Activated T-cell treated with anti-CD3 and anti-CD28 coated beads, Interleukin-2, amount 50 U/mL, for 24 hours (primary cell): ENCODE data around the gene SAG.
A peak's percentile ranks its signal among the peaks of the same experiment; 100 is the strongest.

Experiments
- DNase-seq: peaks from one replicate; pipeline ENCODE4 v3.0.0-alpha.2; 2020
- H3K27ac Mint-ChIP-seq: 2 replicates; pipeline ENCODE4 v1.8.0; 2020; ENCODE audit warnings: mild to moderate bottlenecking, mixed read lengths
- H3K27me3 Mint-ChIP-seq: 2 replicates; pipeline ENCODE4 v1.8.0; 2020; ENCODE audit warnings: mixed read lengths
- H3K36me3 Mint-ChIP-seq: 2 replicates; pipeline ENCODE4 v1.8.0; 2020; ENCODE audit warnings: low read depth, mixed read lengths
- H3K4me1 Mint-ChIP-seq: 2 replicates; pipeline ENCODE4 v1.8.0; 2020; ENCODE audit warnings: low read depth, mixed read lengths
- H3K4me3 Mint-ChIP-seq: 2 replicates; pipeline ENCODE4 v1.8.0; 2020; ENCODE audit warnings: mild to moderate bottlenecking, moderate library complexity, mixed read lengths
- H3K9me3 Mint-ChIP-seq: 2 replicates; pipeline ENCODE4 v1.8.0; 2020; ENCODE audit warnings: mixed read lengths

The SAG gene

GRCh38 chr2:233351423-233351822 lies 43.8 kb downstream of the SAG start:
- H3K9me3 Mint-ChIP-seq = no peaks in the 10 kb centered on the region
- peaks cover 17% of the 10 kb centered on the region for H3K36me3 Mint-ChIP-seq
- peaks cover 54% of the 10 kb centered on the region for H3K4me1 Mint-ChIP-seq
- H3K4me3 Mint-ChIP-seq = no peak overlapping the region
- H3K27ac Mint-ChIP-seq = no peak overlapping the region
- H3K27me3 Mint-ChIP-seq = no peaks in the 10 kb centered on the region
- DNase-seq = no peak

- Mint-ChIP-seq H3K4me1 (peaks cover 63% of the 10 kb centered on the region), H3K27ac (no peak overlapping the region), H3K9me3 (no peaks in the 10 kb centered on the region), H3K4me3 (no peak overlapping the region), H3K27me3 (no peaks in the 10 kb centered on the region), H3K36me3 (peaks cover 24% of the 10 kb centered on the region)
- DNase-seq = no peak
Measured at GRCh38 chr2:233352141-233352842, 44.7 kb downstream of the SAG start.

- Mint-ChIP-seq H3K27ac (peak overlapping the region; percentile 93), H3K27me3 (no peaks in the 10 kb centered on the region), H3K36me3 (peaks cover 33% of the 10 kb centered on the region), H3K9me3 (no peaks in the 10 kb centered on the region), H3K4me3 (peak overlapping the region; percentile 84), H3K4me1 (peaks cover 72% of the 10 kb centered on the region)
- no peak for DNase-seq
Measured at GRCh38 chr2:233353101-233353768, 45.6 kb downstream of the SAG start.

GRCh38 chr2:233353769-233354499 lies 46.3 kb downstream of the SAG start, which contains the start of gene DGKD:
DGKD (plus strand) TSS chr2:233354494; CDS start chr2:233354519, 25 bp downstream.
- peak within 1 kb of the TSS; percentile 87 for H3K4me3 Mint-ChIP-seq

GRCh38 chr2:233354500-233354924 lies 46.9 kb downstream of the SAG start:
- Mint-ChIP-seq H3K27me3 (no peaks in the 10 kb centered on the region), H3K9me3 (no peaks in the 10 kb centered on the region), H3K4me3 (peak overlapping the region; percentile 57), H3K36me3 (peaks cover 46% of the 10 kb centered on the region), H3K4me1 (peaks cover 79% of the 10 kb centered on the region), H3K27ac (no peak overlapping the region)
- no peak for DNase-seq

More at GRCh38 chr2:233353769-233354499, 46.3 kb downstream of the SAG start, which contains the start of gene DGKD:
- Mint-ChIP-seq H3K4me1 (peaks cover 79% of the 10 kb centered on the region), H3K36me3 (peaks cover 40% of the 10 kb centered on the region), H3K9me3 (no peaks in the 10 kb centered on the region), H3K27ac (peak within 1 kb of the TSS; percentile 93), H3K27me3 (no peaks in the 10 kb centered on the region)
- peak; percentile 86 for DNase-seq

- Mint-ChIP-seq H3K4me3 (peak overlapping the region; percentile 87), H3K36me3 (peaks cover 50% of the 10 kb centered on the region), H3K9me3 (no peaks in the 10 kb centered on the region), H3K27ac (peak overlapping the region; percentile 83), H3K4me1 (peaks cover 79% of the 10 kb centered on the region), H3K27me3 (no peaks in the 10 kb centered on the region)
- DNase-seq = peak; percentile 53
Measured at GRCh38 chr2:233354971-233355574, 47.5 kb downstream of the SAG start.

GRCh38 chr2:233355916-233356315 lies 48.3 kb downstream of the SAG start:
- peak overlapping the region; percentile 2 for H3K27ac Mint-ChIP-seq
- no peaks in the 10 kb centered on the region for H3K27me3 Mint-ChIP-seq
- no peak for DNase-seq
- peaks cover 75% of the 10 kb centered on the region for H3K4me1 Mint-ChIP-seq
- H3K4me3 Mint-ChIP-seq = peak overlapping the region; percentile 87
- peaks cover 56% of the 10 kb centered on the region for H3K36me3 Mint-ChIP-seq
- no peaks in the 10 kb centered on the region for H3K9me3 Mint-ChIP-seq

- peaks cover 62% of the 10 kb centered on the region for H3K36me3 Mint-ChIP-seq
- H3K27me3 Mint-ChIP-seq = no peaks in the 10 kb centered on the region
- peaks cover 73% of the 10 kb centered on the region for H3K4me1 Mint-ChIP-seq
Measured at GRCh38 chr2:233356546-233357308, 49.1 kb downstream of the SAG start.

GRCh38 chr2:233358335-233358734 lies 50.7 kb downstream of the SAG start:
- H3K27ac Mint-ChIP-seq = peak overlapping the region; percentile 69
- DNase-seq = no peak
- H3K36me3 Mint-ChIP-seq = peaks cover 72% of the 10 kb centered on the region
- H3K27me3 Mint-ChIP-seq = no peaks in the 10 kb centered on the region
- H3K4me3 Mint-ChIP-seq = peak overlapping the region; percentile 87
- no peaks in the 10 kb centered on the region for H3K9me3 Mint-ChIP-seq
- H3K4me1 Mint-ChIP-seq = peaks cover 70% of the 10 kb centered on the region

More at GRCh38 chr2:233356546-233357308, 49.1 kb downstream of the SAG start:
- no peaks in the 10 kb centered on the region for H3K9me3 Mint-ChIP-seq
- H3K4me3 Mint-ChIP-seq = peak overlapping the region; percentile 87
- no peak for DNase-seq
- H3K27ac Mint-ChIP-seq = peak overlapping the region; percentile 53

GRCh38 chr2:233358947-233359346 lies 51.3 kb downstream of the SAG start:
- peak overlapping the region; percentile 69 for H3K27ac Mint-ChIP-seq
- no peaks in the 10 kb centered on the region for H3K27me3 Mint-ChIP-seq
- peaks cover 77% of the 10 kb centered on the region for H3K36me3 Mint-ChIP-seq
- no peak for DNase-seq
- peak overlapping the region; percentile 87 for H3K4me3 Mint-ChIP-seq
- peaks cover 3% of the 10 kb centered on the region for H3K9me3 Mint-ChIP-seq
- peaks cover 70% of the 10 kb centered on the region for H3K4me1 Mint-ChIP-seq

- no peaks in the 10 kb centered on the region for H3K27me3 Mint-ChIP-seq
- H3K27ac Mint-ChIP-seq = peak overlapping the region; percentile 69
- H3K36me3 Mint-ChIP-seq = peaks cover 84% of the 10 kb centered on the region
- no peak overlapping the region for H3K4me3 Mint-ChIP-seq
- no peak for DNase-seq
- peaks cover 3% of the 10 kb centered on the region for H3K9me3 Mint-ChIP-seq
- H3K4me1 Mint-ChIP-seq = peaks cover 73% of the 10 kb centered on the region
Measured at GRCh38 chr2:233359823-233360222, 52.2 kb downstream of the SAG start.

GRCh38 chr2:233360771-233361176 lies 53.2 kb downstream of the SAG start:
- Mint-ChIP-seq H3K27ac (no peak overlapping the region), H3K4me3 (no peak overlapping the region), H3K27me3 (no peaks in the 10 kb centered on the region), H3K36me3 (peaks cover 79% of the 10 kb centered on the region), H3K4me1 (peaks cover 75% of the 10 kb centered on the region), H3K9me3 (peaks cover 3% of the 10 kb centered on the region)
- DNase-seq = no peak

GRCh38 chr2:233361297-233361696 lies 53.7 kb downstream of the SAG start:
- Mint-ChIP-seq H3K9me3 (peaks cover 3% of the 10 kb centered on the region), H3K4me3 (no peak overlapping the region), H3K4me1 (peaks cover 75% of the 10 kb centered on the region), H3K36me3 (peaks cover 78% of the 10 kb centered on the region), H3K27ac (peak overlapping the region; percentile 48), H3K27me3 (no peaks in the 10 kb centered on the region)
- DNase-seq = no peak

GRCh38 chr2:233362742-233363141 lies 55.1 kb downstream of the SAG start:
- H3K36me3 Mint-ChIP-seq = peaks cover 71% of the 10 kb centered on the region
- H3K27ac Mint-ChIP-seq = no peak overlapping the region
- no peak for DNase-seq
- H3K27me3 Mint-ChIP-seq = no peaks in the 10 kb centered on the region
- H3K4me3 Mint-ChIP-seq = no peak overlapping the region
- H3K9me3 Mint-ChIP-seq = peaks cover 3% of the 10 kb centered on the region
- peaks cover 70% of the 10 kb centered on the region for H3K4me1 Mint-ChIP-seq
